Measurements from ENCODE around the gene PLEKHM3. TPM values are rescaled to one million over a fixed set of nuclear protein-coding genes. Genes with fewer than 3 reads are reported as not detected.

PLEKHM3 gene
- 10 to 100 TPM; 21.7 to 27.7 (median 26.3) TPM for total RNA-seq
- 25.0 TPM for total RNA-seq (2013)

GRCh38 chr2:208025037-208025813, at the start of gene PLEKHM3:
PLEKHM3 (minus strand) TSS chr2:208025527; CDS start chr2:208001639, 23,888 bp downstream.
- ATAC-seq (peak; percentile 92 to 96 (median 95)), DNase-seq (peak; percentile 76 to 77)
- Histone ChIP-seq H3K27me3 (ENCODE audit: control insufficient read depth, insufficient read depth, low read length) (no peaks in the 10 kb centered on the region), H3K4me3 (ENCODE audit: low read length) (peak within 1 kb of the TSS; percentile 81), H3K36me3 (ENCODE audit: control insufficient read depth, insufficient read depth, low read length) (no peaks in the 10 kb centered on the region), H3K9me3 (ENCODE audit: control insufficient read depth, insufficient read depth, low read length) (no peaks in the 10 kb centered on the region), H3K4me1 (ENCODE audit: control insufficient read depth, insufficient read depth, low read length) (peaks cover 7% of the 10 kb centered on the region), H3K27ac (ENCODE audit: low read length) (peak within 1 kb of the TSS; percentile 66)
- Mint-ChIP-seq H3K4me1 (peaks cover 17 to 22% of the 10 kb centered on the region in 2 donors), H3K27me3 (ENCODE audit: low read depth in 2 of 2) (no peaks in the 10 kb centered on the region), H3K9me3 (no peaks in the 10 kb centered on the region), H3K4me3 (peak within 1 kb of the TSS; percentile 92), H3K36me3 (no peaks in the 10 kb centered on the region), H3K27ac (peak within 1 kb of the TSS; percentile 77 to 91)
- WGBS (ENCODE audit: insufficient coverage) = 2% methylated on average over 38 of the region's 38 CpGs
- no peak for TF ChIP-seq CTCF (IDR thresholded peaks at IDR 0.05)
- intact Hi-C loops (cut with micrococcal nuclease) = no loop called here

- H3K4me3 ChIP-seq (ENCODE audit: low read length) = no peak overlapping the region
- H3K9me3 ChIP-seq (ENCODE audit: control insufficient read depth, insufficient read depth, low read length) = no peaks in the 10 kb centered on the region
- Mint-ChIP-seq H3K36me3 (no peaks in the 10 kb centered on the region), H3K27ac (no peak overlapping the region), H3K4me3 (no peak overlapping the region), H3K27me3 (ENCODE audit: low read depth in 2 of 2) (peaks cover 5 to 13% of the 10 kb centered on the region in 2 donors), H3K4me1 (no peaks in the 10 kb centered on the region), H3K9me3 (no peaks in the 10 kb centered on the region)
- H3K4me1 ChIP-seq (ENCODE audit: control insufficient read depth, insufficient read depth, low read length) = no peaks in the 10 kb centered on the region
- WGBS (ENCODE audit: insufficient coverage) = 80% methylated on average over 8 of the region's 9 CpGs
- intact Hi-C loops (cut with micrococcal nuclease) = loop anchor here (5.0 kb wide), 1 partner anchor 1382 kb away; no protein-coding TSS in a partner anchor
- no peaks in the 10 kb centered on the region for H3K27me3 ChIP-seq (ENCODE audit: control insufficient read depth, insufficient read depth, low read length)
- no peaks in the 10 kb centered on the region for H3K36me3 ChIP-seq (ENCODE audit: control insufficient read depth, insufficient read depth, low read length)
- H3K27ac ChIP-seq (ENCODE audit: low read length) = no peak overlapping the region
- no peak for TF ChIP-seq CTCF (IDR thresholded peaks at IDR 0.05)
- no peak for ATAC-seq
- no peak for DNase-seq
Observed at GRCh38 chr2:208074610-208075356, 49.5 kb upstream of the PLEKHM3 start.

GRCh38 chr2:208072250-208072892, 47.0 kb upstream of the PLEKHM3 start:
- peak; percentile 77 for TF ChIP-seq CTCF (IDR thresholded peaks at IDR 0.05)
- no peaks in the 10 kb centered on the region for H3K36me3 Mint-ChIP-seq
- peak; percentile 70 to 80 (median 78) for ATAC-seq
- WGBS (ENCODE audit: insufficient coverage) = 9% methylated on average over 7 of the region's 9 CpGs
- H3K27me3 Mint-ChIP-seq (ENCODE audit: low read depth in 2 of 2) = peaks cover 0 to 7% of the 10 kb centered on the region in 2 donors
- peak; percentile 25 to 75 for DNase-seq
- no peak overlapping the region for H3K27ac Mint-ChIP-seq
- H3K9me3 Mint-ChIP-seq = no peaks in the 10 kb centered on the region
- H3K4me1 Mint-ChIP-seq = no peaks in the 10 kb centered on the region
- H3K4me1 ChIP-seq (ENCODE audit: control insufficient read depth, insufficient read depth, low read length) = no peaks in the 10 kb centered on the region
- H3K4me3 Mint-ChIP-seq = no peak overlapping the region
- no peaks in the 10 kb centered on the region for H3K9me3 ChIP-seq (ENCODE audit: control insufficient read depth, insufficient read depth, low read length)
- H3K36me3 ChIP-seq (ENCODE audit: control insufficient read depth, insufficient read depth, low read length) = no peaks in the 10 kb centered on the region
- no peaks in the 10 kb centered on the region for H3K27me3 ChIP-seq (ENCODE audit: control insufficient read depth, insufficient read depth, low read length)
- no peak overlapping the region for H3K4me3 ChIP-seq (ENCODE audit: low read length)
- no peak overlapping the region for H3K27ac ChIP-seq (ENCODE audit: low read length)
- intact Hi-C loops (cut with micrococcal nuclease) = loop anchor here (1.0 to 5.0 kb wide), 2 partner anchors 326 to 1380 kb away; no protein-coding TSS in a partner anchor

Measured in natural killer cell (primary cell).